AG20443 (cell line): ENCODE results near the gene CDK11A.
"Not testable (repeated sequence)": the region's sequence is repeated elsewhere in the genome, so short reads cannot be mapped to it uniquely, and the experiment has no call there.

Source experiments
- DNase-seq: peaks from one replicate; pipeline ENCODE4 v3.0.0; 2012; ENCODE audit warnings: low spot score, mixed read lengths

The CDK11A gene

GRCh38 chr1:1754051-1754815 lies 30.1 kb upstream of the CDK11A start:
- DNase-seq = peak; percentile 7

GRCh38 chr1:1753607-1754005 lies 29.4 kb upstream of the CDK11A start:
- peak; percentile 5 for DNase-seq

- DNase-seq = peak; percentile 8
Observed at GRCh38 chr1:1752636-1753606, 28.8 kb upstream of the CDK11A start.

- DNase-seq = no peak
Observed at GRCh38 chr1:1752190-1752589, 28.0 kb upstream of the CDK11A start.

- not testable (repeated sequence) for DNase-seq
Observed at GRCh38 chr1:1749941-1750340, 25.8 kb upstream of the CDK11A start.

- DNase-seq = peak; percentile 4
Observed at GRCh38 chr1:1748686-1749321, 24.6 kb upstream of the CDK11A start.

- DNase-seq = not testable (repeated sequence)
Observed at GRCh38 chr1:1746566-1746909, 22.4 kb upstream of the CDK11A start.

- DNase-seq = peak; percentile 15
Observed at GRCh38 chr1:1745651-1746565, 21.8 kb upstream of the CDK11A start.

GRCh38 chr1:1742529-1742928 lies 18.4 kb upstream of the CDK11A start:
- DNase-seq = not testable (repeated sequence)

- DNase-seq = peak; percentile 79
Observed at GRCh38 chr1:1741013-1741412, 16.9 kb upstream of the CDK11A start.

- DNase-seq = not testable (repeated sequence)
Observed at GRCh38 chr1:1738799-1739337, 14.7 kb upstream of the CDK11A start.

GRCh38 chr1:1737675-1738590 lies 13.8 kb upstream of the CDK11A start:
- not testable (repeated sequence) for DNase-seq

- no peak for DNase-seq
Observed at GRCh38 chr1:1732381-1732780, 8.2 kb upstream of the CDK11A start.

GRCh38 chr1:1730870-1731269 lies 6.7 kb upstream of the CDK11A start:
- no peak for DNase-seq

- DNase-seq = not testable (repeated sequence)
Observed at GRCh38 chr1:1730230-1730629, 6.1 kb upstream of the CDK11A start.

- not testable (repeated sequence) for DNase-seq
Observed at GRCh38 chr1:1729116-1729816, 5.1 kb upstream of the CDK11A start.

GRCh38 chr1:1728308-1729005 lies 4.3 kb upstream of the CDK11A start:
- peak; percentile 17 for DNase-seq

- DNase-seq = not testable (repeated sequence)
Observed at GRCh38 chr1:1727131-1727651, 3.0 kb upstream of the CDK11A start.
